Measurements from ENCODE around the gene BAIAP2.

DNA sequence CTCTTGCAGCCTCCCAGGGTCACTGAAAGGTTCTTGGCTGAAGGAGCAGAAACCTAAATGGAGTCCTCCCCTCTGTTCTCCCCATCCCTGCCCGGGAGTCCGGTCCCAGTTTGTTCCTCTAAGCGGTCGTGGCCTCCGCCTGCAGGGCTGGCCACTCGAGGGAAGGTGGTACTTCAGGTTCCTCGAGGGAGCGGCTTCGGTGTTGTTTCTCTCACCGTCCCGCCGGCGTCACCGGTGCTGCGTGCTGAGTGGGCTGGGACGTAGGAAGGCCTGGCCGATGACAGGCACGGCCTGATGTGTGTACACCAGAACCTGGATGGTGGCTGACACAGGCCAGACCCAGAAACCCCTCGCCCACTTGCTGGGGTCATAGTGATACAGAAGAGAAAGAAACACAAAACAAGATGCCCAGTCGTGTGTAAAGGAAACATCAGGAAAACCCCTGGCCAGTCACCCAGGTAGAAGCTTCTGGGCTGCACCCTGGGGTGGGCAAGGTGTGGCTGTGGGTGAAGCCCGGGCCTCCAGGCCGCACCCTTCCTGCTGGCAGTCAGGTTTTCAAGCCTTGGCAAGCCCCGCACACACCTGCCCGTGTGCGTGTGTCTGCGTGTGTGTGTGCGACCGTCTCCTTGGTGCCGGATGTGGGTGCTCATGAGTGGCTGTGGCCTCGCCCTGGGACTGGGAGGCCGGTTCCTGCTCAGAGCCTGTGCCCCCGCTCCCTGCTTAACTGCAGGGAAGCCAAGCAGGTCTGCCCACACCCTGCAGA, 52.0 kb downstream of the BAIAP2 start:
- no peak for TF ChIP-seq POLR2A (IDR thresholded peaks at IDR 0.05)
- TF ChIP-seq CTCF (IDR thresholded peaks at IDR 0.05): no peak
- no peak for TF ChIP-seq EP300 (IDR thresholded peaks at IDR 0.05)
